ENCODE data around the gene CDC23.

DNA sequence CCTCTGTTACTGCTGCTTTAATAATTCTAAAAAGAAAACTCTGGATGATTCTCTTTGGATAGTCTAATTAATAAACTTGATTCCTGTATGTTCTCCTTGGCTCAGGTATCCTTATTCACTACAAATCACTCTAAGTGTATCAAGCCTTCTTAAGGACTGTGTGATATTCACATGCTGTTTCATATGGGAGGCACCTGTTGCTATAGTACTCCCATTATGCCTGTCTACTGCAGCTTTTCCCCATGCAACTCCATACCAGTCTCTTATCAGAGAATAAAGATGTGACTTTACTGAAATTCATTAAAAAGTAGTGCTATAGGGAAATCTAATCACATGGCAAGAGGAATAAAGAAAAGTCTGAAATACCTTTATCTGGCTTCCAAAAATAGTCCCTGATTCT, 49.4 kb downstream of the CDC23 start:
- TF ChIP-seq POLR2AphosphoS5 (IDR thresholded peaks at IDR 0.05; ENCODE audit: low read depth, low read length): no peak
- no peak for TF ChIP-seq SIN3A (IDR thresholded peaks at IDR 0.05; ENCODE audit: borderline replicate concordance, insufficient read depth, low read length)
- TF ChIP-seq, protein P1, sequence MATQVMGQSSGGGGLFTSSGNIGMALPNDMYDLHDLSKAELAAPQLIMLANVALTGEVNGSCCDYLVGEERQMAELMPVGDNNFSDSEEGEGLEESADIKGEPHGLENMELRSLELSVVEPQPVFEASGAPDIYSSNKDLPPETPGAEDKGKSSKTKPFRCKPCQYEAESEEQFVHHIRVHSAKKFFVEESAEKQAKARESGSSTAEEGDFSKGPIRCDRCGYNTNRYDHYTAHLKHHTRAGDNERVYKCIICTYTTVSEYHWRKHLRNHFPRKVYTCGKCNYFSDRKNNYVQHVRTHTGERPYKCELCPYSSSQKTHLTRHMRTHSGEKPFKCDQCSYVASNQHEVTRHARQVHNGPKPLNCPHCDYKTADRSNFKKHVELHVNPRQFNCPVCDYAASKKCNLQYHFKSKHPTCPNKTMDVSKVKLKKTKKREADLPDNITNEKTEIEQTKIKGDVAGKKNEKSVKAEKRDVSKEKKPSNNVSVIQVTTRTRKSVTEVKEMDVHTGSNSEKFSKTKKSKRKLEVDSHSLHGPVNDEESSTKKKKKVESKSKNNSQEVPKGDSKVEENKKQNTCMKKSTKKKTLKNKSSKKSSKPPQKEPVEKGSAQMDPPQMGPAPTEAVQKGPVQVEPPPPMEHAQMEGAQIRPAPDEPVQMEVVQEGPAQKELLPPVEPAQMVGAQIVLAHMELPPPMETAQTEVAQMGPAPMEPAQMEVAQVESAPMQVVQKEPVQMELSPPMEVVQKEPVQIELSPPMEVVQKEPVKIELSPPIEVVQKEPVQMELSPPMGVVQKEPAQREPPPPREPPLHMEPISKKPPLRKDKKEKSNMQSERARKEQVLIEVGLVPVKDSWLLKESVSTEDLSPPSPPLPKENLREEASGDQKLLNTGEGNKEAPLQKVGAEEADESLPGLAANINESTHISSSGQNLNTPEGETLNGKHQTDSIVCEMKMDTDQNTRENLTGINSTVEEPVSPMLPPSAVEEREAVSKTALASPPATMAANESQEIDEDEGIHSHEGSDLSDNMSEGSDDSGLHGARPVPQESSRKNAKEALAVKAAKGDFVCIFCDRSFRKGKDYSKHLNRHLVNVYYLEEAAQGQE (IDR thresholded peaks at IDR 0.05; ENCODE audit: insufficient read depth in 1 of 2, low read depth in 2 of 2, low read length in 2 of 2): no peak
- TF ChIP-seq FOXP2 (optimal IDR thresholded peaks at IDR 0.05; ENCODE audit: borderline replicate concordance, extremely low read depth, extremely low read length, insufficient read depth): no peak
- no peak for TF ChIP-seq TAF1 (IDR thresholded peaks at IDR 0.05; ENCODE audit: borderline replicate concordance, insufficient read depth, low read length)
